ENCODE data around the gene TMEM69.
"Not testable (repeated sequence)": the region's sequence is repeated elsewhere in the genome, so short reads cannot be mapped to it uniquely, and the experiment has no call there.

The TMEM69 gene

DNA sequence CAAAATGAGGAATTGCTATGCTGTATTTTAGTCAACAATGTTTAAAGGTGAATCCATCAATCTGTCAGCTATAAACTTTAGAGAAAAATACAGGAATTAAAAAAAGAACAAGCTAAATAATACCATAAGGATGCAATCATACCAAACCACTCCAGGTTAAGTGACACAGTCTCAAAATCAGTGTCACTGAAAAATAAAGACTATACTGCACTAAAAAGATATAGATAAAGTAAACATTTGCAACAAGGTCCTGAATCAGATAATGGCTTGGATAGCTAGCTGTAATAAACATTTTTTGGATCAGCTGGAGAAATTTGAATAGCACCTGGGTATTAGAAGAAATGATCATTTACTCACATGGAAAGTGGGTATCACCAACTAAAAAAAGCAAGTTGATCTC, 9.5 kb upstream of the TMEM69 start:
- DNase-seq (ENCODE audit: low read depth) = no peak

DNA sequence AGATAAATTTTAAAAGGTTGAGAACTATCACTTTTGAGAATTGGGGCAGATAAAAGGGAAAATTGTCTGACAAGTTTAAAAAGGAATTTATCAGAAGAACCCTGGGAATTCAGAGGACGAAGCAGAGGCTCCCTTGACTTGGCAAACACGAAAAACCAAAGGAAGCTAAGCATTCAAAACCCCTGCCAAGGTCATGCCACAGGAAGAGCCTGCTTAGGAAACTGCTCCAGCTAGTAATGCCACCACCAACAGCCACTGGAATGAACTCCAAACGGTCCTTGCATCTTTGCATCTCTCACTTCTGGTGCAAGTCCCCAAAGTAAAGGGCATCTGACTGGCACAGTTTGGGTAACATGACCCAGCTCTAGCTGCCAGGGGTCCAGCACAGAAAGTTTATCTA, 8.9 kb upstream of the TMEM69 start:
- no peak for DNase-seq (ENCODE audit: low read depth)

DNA sequence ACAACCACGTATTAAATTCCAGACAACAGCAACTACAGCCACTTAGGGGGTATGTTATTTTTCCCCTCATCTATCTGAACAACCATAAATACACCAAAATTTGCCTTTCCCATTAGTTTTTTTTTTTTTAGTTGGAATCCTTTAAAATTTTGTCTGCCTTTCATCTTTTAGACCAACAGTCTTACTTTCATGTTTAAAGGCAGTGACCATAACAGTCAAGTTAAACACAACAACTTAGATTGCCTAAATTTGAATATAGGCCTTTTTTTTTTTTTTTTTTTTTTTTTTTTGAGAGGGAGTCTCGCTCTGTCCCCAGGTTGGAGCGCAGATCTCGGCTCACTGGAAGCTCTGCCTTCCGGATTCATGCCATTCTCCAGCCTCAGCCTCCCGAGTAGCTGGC, 5.0 kb upstream of the TMEM69 start:
- DNase-seq (ENCODE audit: low read depth) = no peak

DNA sequence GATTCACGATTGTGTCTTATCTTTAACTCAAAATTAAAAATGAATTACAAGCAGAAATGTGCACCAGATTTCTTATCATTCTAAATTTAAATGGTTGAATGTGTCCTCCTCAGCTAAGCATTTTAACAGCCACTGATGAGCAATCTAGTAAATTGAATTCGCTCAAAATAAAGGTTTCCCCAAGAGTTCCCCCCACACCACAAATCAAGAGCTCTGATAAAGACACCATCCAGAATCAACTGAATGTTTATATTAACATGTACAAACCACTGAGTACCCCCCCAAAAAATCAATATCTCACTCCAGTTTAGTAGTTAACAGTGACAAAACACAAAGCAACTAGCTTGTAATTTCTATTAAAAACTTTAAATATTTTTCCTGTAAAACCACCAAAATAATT, 3.6 kb upstream of the TMEM69 start:
- DNase-seq (ENCODE audit: low read depth) = no peak

DNA sequence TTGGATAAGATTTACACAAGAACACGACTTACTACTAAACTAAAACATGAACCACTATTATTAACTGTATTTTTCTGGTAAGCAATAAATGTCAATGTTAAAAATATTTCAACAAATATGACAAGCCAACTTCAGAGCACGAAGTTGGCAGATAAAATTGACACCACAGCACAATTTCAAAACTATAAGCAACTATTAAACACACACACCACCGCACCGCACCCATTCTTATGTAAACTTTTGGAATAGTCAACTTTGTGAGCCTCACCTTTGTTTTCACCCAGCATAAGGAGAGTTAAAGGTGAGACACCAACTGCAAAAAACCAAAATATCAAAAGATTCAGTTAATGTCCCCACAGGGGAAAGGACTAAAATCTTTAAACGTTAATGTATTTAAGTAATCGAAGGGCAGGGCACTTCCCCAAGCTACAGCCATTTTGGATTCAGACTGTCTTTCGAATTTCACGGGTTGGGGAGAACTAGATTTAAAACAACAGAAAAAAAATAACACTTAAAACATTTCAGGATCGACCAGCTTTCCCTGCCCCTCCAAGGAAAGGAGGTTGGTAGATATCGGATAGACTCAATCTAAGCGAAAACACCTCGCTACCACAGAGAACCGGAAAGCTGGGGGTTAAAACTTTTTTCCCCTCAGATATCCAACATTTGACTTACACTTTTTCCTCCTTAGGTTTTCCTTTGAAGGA, 2.5 kb upstream of the TMEM69 start:
- no peak for DNase-seq (ENCODE audit: low read depth)

DNA sequence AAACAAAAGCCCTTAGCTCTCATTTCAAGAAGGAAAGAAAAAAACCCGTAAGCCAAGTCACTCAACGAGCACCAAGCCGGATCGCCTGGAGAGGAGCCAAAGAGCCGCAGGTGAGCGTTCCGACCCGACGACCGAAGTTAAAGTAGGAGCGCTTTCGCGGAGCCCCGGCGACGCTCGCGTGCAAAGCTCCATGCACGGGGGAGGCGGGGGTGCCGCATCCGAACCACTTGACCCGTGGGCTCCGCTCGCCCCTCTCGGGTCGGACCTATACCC, 2.0 kb upstream of the TMEM69 start:
- DNase-seq (ENCODE audit: low read depth) = peak; percentile 57

DNA sequence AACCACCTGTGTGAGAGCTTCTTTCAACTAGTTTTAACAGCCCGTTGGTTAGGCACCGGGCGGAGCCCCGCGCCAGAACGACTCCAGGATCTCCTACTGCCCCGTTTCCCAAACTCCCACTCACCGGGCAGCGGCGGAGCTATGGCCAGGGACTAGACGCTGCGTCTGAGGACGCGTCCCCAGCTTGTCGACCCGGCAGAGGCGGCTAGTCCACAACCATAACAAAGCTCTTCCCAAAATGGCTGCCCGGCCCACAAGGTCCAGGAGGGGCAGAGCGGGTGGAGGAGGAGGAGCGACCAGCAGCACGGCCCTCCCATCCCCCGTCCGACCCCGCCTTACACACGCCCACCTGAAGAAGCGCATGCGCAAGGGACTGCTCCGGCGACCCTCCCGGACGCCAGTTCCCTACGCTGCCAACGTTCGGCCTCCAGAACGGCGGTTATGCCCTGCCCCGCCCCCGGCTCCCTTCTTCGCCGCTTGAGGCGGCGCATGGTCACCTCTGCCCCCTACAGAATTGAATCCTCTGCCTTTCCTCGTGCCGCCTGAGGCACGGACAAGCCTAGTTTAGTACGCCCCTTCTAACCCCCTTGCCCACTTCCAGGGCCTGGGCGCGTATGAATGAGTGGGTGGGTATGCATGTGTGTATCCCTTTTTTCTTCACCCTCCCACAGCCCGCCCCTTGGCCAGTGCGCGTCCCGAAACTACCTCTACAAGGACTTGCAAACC, 1.5 kb upstream of the TMEM69 start, which contains the start of gene GPBP1L1:
TSS of gene GPBP1L1 (minus strand) at position 246 of the 726 bp plus-strand sequence. CDS start 27,446 bp downstream, outside the sequence.
- peak; percentile 97 for DNase-seq (ENCODE audit: low read depth)

DNA sequence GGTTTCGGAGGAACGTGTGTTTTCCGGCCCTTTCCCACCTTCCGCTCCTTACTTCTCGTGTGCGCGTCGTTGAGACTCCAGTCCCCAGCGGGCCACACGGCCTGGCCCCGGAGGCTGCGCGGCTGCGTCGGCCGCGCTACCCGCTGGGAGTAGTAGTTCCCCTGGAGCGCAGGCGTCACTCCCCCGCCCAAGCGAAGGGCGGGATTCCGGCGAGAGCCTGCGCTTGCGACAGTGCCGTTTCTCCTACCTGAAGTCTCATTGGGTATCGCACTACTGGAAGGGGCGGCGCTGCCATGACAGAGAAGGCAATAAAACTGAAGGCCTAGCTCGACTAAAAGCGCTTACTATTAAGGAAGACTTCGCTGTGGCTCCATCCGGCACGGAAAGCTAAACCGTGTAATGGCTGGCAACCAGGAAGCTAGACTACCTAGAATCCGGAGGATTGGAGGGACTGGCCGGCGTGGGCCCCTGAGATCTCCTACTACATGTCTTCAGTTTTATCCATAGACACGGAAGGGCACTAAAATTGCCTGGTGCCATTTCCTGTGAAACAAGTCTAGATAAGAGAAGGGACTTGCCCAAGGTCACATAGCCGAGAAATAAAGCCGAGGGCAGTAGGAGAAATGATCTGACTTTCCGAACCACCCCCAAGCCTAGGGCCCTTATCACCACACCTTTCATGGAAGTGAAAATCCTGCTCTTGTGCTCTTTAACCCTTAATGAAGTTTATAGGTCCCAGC, 797 bp upstream of the TMEM69 start:
- peak; percentile 93 for DNase-seq (ENCODE audit: low read depth)

DNA sequence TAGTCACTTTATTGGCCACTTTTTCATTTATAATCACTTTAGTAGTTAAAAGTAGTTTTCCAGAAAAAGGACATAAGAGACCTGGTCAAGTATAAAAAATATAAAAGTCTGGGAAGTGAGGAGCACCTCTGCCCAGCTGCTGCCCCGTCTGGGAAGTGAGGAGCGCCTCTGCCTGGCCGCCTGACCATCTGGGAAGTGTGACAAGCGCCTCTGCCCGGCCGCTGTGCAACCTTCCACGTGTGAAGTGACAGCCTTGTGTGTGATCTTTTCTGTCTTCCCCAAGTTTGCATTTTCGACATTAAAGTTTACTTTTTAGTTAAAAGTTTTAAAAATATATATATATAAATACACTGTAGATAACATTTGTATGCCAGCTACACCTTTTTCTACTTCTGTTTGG, 5.8 kb downstream of the TMEM69 start:
- not testable (repeated sequence) for DNase-seq (ENCODE audit: low read depth)

DNA sequence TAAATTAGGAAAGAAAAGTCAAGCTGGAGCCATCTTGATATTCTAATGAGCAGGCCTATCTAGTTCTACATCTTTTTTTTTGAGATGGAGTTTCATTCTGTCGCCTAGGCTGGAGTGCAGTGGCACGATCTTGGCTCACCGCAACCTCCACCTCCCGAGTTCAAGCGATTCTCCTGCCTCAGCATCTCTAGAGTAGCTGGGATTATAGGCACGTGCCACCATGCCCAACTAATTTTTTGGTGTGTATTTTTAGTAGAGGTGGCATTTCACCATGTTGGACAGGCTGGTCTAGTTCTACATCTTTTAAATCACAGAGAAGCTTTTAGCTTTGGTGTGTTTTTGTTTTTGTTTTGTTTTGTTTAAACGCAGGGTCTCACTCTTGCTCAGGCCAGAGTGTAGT, 6.8 kb downstream of the TMEM69 start:
- no peak for DNase-seq (ENCODE audit: low read depth)

DNA sequence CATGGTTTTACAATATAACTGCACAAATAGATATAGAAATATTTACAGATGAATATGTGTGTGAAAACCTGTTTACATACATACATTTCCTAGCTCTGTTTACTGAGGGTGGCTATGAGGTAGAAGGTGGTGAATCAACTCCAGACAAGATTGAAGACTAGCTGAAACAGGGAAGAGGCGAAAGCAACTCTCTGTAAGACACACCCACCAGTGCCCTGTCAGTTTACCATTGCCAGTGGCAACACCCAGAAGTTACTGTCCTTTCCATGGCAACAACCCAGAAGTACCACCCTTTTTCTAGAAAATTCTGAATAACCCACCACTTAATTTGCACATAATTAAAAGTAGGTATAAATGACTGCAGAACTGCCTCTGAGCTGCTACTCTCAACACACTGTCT, 16.7 kb downstream of the TMEM69 start:
- DNase-seq (ENCODE audit: low read depth) = no peak

DNA sequence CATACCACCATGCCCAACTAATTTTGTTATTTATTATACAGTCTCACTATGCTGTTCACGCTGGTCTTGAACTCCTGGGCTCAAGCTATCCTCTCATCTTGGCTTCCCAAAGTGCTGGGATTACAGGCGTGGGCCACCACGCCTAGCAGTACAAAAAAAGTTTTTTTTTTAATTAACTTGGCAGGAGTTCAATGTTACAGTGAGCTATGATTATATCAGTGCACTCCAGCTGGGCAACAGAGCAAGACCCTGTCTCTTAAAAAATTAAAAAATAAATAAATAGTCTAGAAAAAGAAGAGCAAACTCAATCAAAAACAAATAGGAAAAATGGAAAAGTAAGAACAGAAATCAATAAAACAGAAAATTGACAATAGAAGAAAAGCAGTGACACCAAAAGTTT, 25.7 kb downstream of the TMEM69 start:
- no peak for DNase-seq (ENCODE audit: low read depth)

DNA sequence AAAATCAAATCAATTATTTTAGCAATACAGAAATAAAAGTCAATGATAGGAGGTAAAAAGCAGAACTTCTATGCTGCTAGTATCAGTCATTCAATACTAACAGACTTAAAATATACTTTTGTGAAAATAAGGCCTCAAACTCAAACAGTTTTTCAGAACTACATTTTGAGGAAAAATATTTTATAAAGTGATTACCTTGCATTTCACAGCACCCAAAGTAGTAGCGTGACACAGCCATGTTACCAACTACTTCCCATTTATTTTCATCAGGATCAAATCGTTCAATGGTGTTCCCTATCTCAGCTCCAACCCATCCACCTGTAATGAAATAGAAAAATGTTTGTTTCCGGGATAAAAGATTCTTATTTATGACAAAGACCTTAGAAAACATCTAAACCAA, 28.7 kb downstream of the TMEM69 start:
- DNase-seq (ENCODE audit: low read depth) = no peak

DNA sequence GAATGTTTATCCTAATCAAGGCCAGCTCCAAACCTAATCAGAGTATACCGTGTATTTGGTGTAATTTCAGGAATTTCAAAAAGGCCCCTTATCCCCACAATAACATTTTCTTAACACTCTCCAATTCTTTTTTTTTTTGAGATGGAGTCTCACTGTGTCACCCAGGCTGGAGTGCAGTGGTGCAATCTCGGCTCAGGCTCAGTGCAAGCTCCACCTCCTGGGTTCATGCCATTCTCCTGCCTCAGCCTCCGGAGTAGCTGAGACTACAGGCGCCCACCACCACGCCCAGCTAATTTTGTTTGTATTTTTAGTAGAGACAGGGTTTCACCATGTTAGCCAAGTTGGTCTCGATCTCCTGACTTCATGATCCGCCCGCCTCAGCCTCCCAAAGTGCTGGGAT, 29.4 kb downstream of the TMEM69 start:
- not testable (repeated sequence) for DNase-seq (ENCODE audit: low read depth)

DNA sequence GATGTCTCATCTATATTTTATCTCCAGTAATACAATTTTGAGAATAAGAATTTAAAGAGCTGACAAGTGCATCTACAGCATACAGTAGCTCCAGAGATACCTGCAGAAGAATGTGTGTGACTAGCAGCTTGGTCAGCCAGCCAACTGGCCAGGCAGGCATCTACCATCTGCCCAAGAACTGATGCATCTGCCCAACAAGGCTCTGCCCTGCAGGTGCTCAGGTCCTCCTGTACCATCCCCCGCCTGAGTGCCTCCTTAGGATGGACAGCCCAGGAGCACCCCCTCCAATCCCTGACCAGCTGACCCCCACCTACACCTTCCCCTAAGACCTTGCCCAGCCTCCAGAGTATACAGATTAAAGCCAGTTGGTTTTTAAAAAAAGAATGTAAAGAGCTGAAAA, 30.3 kb downstream of the TMEM69 start:
- no peak for DNase-seq (ENCODE audit: low read depth)

DNA sequence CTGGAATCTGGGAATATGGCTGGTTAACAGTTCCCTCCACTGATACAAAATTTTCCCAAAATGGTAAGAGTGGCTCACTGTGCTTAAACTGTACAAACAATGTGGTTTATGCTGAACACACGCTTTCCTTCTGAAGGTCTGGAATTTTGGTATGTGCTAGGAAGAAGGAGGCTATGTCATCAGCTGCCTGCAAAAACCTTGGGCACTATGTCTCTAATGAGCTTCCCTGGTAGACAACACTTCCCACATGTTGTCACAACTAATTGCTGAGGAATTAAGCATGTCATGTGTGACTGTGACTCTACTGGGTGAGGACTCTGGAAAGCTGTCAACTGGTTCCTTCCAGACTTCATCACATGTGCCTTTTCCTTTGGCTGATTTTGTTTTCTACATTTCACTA, 33.2 kb downstream of the TMEM69 start:
- DNase-seq (ENCODE audit: low read depth) = no peak

DNA sequence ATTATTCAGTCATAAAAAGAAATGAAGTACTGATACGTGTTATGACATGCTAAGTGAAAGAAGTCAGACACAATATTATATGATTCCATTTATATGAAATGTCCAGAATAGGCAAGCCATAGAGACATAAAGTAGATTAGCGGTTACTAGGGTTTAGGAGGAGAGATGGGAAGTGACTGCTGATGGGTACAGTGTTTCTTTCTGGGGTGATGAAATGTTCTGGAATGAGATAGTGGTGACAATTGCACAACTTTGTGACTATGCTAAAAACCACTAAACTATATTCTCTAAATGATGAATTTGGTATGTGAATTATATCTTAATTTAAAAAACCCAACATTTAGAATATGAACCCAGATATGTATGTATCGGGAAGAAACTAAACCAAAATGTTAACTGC, 34.8 kb downstream of the TMEM69 start:
- no peak for DNase-seq (ENCODE audit: low read depth)

DNA sequence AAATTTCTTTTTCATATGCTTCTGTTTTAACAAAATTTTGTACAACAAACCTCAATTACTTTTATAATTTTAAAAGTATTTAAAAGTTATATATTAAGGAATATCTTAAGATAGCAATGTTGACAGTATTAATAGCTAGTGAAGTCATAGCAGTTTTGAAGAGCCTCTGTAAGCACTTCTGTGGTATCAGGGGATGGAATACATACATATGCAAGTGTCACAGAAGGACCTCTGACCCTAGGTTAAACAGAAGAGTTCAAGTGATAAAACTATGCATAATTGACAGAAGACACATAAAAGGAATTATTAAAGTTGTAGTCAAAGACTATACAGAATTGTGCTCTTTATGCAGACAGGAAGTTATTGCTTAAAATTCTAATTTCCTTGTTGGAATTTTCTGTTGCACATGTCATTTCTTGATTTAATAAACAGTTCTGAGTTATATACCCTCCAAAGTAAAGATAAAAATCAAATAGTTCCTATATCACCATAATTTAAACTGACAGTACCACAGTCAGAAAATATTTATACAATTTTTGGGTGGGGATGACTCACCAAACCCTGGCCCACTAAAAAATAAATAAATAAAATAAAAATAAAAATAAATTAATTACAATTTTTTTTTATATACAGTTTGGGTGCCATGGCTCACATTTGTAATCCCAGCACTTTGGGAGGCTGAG, 35.4 kb downstream of the TMEM69 start:
- DNase-seq (ENCODE audit: low read depth) = no peak

DNA sequence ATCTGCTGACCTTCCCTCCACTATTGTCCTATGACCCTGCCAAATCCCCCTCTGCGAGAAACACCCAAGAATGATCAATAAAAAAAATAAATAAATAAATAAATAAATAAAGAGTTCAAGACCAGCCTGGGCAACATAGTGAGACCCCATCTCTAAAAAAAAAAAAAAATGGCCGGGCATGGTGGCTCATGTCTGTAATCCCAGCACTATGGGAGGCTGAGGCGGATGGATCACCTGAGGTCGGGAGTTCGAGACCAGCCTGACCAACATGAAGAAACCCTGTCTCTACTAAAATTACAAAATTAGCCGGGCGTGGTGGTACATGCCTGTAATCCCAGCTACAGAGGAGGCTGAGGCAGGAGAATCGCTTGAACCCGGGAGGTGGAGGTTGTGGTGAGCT, 38.0 kb downstream of the TMEM69 start:
- DNase-seq (ENCODE audit: low read depth) = not testable (repeated sequence)

DNA sequence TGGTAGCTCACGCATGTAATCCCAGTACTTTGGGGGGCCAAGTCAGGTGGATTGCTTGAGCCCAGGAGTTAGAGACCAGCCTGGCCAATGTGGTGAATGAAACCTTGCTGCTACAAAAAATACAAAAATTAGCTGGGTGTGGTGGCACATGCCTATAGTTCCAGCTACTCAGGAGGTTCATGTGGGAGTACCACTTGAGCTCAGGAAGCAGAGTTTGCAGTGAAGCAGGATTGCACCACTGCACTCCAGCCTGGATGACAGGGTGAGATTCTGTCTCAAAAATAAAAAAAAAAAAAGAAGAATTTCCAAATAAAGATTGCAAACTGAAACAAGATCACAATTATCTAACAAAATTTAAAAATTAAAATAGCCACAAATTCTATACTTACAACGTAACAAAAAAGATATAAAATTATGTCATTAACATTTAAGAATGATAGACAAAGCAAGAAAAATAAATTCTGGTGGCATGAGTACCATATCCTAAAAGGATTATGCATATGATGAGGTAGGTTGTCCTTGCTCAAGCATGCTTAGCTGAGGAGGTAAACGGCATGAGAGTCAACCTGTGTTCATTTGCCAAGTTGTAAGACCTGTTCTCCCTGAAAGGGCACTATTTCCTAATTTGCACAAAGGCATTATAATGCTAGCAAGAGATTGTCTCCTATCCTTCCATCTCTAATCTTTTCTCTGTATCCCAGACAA, 42.2 kb downstream of the TMEM69 start:
- DNase-seq (ENCODE audit: low read depth) = no peak

DNA sequence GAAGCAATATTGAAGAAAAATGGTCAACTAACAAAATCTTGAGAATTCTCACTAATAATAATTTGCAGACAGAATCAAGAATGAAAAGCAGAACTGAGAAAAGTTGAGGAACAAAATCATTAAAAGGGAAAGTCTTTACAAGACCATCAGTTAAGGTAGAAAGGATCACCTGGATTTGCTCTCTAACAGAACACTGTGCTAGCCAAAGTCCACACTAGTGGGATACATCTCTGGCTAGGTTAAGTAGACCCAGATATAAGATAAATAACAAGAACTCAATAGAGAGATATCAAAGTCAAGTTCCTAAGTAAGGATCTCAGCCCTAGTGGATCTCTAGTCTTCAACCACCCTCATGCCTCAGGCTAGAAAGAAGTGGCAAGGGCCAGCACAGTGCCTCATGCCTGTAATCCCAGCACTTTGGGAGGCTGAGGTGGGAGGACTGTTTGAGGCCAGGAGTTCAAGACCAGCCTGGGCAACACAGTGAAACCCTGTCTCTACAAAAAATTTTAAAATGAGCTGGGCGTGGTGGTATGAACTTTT, 42.9 kb downstream of the TMEM69 start:
- no peak for DNase-seq (ENCODE audit: low read depth)

DNA sequence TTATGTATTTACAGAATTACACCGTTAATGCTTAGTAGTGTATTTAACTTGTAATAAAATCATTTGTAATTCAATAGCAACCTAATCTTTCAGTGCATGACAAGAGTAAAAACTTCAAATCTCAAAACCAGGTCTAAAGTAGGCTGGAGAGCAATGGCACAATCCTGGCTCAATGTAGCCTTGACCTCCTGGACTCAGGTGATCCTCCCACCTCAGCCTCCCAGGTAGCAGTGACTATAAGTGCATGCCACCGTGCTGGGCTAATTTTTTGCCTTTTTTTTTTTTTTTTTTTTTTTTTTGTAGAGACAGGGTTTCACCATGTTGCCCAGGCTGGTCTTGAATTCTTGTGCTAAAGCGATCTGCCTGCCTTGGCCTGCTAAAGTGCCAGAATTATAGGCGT, 51.2 kb downstream of the TMEM69 start:
- DNase-seq (ENCODE audit: low read depth) = no peak

Measured in activated gamma-delta T cell treated with anti-CD3 and anti-CD28 coated beads, Interleukin-2, amount 50 U/mL, for 16 hours (primary cell).